ENCODE results near the gene DEFB124.
"Not testable (repeated sequence)": the region's sequence is repeated elsewhere in the genome, so short reads cannot be mapped to it uniquely, and the experiment has no call there.

DEFB124 gene, protein sequence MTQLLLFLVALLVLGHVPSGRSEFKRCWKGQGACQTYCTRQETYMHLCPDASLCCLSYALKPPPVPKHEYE

DNA sequence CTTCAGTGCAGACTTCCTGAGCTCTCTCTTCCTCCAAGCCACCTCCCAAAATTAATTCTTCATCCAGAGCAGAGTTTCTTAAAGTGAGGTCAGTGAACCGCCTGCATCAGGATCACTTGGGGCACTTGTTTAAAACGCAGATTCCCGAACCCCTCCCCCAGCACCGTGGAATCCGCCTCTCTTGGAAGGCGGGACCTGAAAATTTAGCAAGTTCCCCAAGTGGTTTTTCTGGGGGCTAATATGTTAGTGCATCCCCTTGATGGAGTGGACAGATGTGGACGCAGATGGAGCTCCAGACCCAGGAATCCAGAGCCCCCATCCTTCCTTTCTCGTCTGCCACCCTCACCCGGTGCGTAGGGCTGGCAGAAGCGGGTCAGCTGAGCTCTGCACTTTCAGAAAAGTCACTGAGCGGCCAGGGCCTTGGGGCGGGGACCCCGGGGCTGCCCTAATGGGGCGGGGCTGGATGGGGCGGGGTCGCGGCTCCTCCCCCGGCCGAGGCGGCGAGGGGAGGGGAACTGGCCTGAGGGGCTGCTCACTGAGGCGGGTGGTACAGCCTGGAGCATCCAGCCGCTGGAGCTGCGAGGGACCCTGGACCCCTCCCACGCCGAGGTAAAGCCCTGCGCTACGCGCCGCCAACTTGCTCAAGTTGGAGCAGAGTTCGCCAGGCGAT, at the start of gene DEFB124, which contains the start of gene REM1:
Gene DEFB124 (minus strand): TSS at position 370 of the 670 bp plus-strand sequence. CDS start 2,114 bp downstream, outside the sequence.
Gene REM1 (plus strand): TSS at position 531 of the 670 bp plus-strand sequence. CDS start 1,158 bp downstream, outside the sequence.
- no peak for DNase-seq

GRCh38 chr20:31523361-31524283, 48.7 kb upstream of the DEFB124 start:
- no peak for DNase-seq

GRCh38 chr20:31522731-31523130, 47.8 kb upstream of the DEFB124 start:
- DNase-seq, result no peak

- DNase-seq, result not testable (repeated sequence)
Observed at GRCh38 chr20:31521267-31521666, 46.3 kb upstream of the DEFB124 start.

- no peak for DNase-seq
Observed at GRCh38 chr20:31517373-31517772, 42.4 kb upstream of the DEFB124 start.

- no peak for DNase-seq
Observed at GRCh38 chr20:31516651-31517050, 41.7 kb upstream of the DEFB124 start.

DNA sequence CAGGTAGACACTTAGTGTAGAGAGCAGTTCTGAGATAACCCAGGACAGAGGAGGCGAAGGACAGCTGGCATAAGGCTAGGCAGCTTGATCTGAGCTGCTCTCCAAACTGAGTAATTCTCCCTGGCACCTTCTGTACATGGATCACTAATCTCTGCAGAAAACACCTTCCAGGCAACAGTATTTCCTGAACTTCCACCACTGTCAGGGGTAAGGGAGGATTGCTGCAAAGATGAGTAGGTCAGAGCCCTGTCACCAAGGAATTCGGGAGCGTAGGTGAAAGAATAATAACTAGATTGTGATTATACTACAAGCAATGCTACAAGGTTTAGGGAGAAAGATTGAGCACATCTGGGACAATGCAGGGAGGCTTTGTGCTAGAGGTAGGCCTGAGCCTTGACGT, 41.2 kb upstream of the DEFB124 start:
- no peak for DNase-seq

- no peak for DNase-seq
Observed at GRCh38 chr20:31515775-31516107, 40.8 kb upstream of the DEFB124 start.

DNA sequence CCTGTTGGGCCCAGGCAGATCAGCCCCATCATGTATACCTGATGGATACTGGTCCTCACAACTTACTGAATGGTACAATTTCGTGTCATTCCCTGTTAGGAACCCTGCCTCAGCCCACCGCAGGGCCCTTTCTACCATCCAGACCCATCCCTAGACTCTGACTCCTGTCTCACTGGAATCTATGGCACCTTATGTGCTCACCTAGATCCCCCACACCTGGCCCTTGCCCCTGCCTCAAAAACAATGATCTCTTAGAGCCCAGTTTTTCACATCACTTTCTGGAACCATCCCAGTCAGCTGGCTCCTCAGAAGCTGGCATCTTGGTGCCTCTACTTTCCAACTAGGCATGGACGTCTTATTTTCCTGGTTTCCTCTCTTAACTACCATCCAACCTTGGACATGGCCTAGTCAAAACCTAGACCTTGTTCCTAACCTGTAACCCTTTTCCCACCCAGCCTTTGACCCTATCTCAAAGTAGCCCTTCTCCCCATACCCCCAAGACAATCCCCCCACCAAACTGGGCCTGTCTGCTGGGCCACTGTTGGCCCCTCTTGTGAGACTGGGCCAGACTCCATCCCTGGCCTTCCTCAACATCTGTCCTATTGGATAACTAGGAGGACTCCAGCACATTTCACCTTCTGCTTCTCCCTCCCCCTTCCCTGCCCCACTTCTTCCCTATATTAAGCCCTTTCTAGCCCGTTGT, 40.3 kb upstream of the DEFB124 start:
- DNase-seq, result no peak

- peak; percentile 87 for DNase-seq
Observed at GRCh38 chr20:31514154-31515071, 39.5 kb upstream of the DEFB124 start, which contains the start of gene HM13. HM13 (plus strand) TSS chr20:31514442; CDS start chr20:31514552, 110 bp downstream.

GRCh38 chr20:31508517-31509244, 33.8 kb upstream of the DEFB124 start:
- DNase-seq, result no peak

DNA sequence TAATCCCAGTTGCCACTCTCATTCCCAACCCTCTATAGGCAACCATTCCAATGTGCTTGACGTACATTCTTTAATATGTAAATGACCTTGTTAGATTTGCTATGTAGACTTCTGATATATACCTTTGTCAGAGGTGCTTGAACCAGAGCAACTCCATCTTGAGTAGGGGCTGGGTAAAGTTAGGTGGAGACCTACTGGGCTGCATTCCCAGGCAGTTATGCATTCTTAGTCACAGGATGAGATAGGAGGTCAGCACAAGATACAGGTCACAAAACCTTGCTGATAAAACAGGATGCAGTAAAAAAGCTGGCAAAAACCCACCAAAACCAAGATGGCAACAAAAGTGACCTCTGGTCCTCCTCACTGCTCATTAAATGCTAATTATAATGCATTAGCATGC, 31.0 kb upstream of the DEFB124 start:
- no peak for DNase-seq

- DNase-seq, result peak; percentile 77 to 79
Observed at GRCh38 chr20:31502884-31503673, 28.2 kb upstream of the DEFB124 start.

DNA sequence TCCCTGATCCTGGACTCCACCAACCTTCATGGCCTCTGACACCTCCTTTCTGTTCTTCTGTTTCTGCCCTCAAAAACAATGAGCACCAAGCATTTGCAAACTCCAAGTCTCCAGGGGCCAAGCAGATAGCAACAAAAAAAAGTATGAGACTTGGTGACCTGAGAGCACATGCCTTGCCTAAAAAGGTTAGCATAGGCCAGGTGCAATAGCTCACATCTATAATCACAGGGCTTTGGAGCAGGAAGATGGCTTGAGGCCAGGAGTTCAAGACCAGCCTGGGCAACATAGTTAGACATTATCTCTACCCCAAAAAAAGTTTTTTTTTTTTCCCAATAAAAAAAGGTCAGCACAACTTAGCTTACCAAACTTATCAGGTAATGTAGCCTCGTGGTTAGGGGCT, 25.6 kb upstream of the DEFB124 start:
- no peak for DNase-seq

GRCh38 chr20:31497838-31498540, 23.1 kb upstream of the DEFB124 start:
- no peak for DNase-seq

DNA sequence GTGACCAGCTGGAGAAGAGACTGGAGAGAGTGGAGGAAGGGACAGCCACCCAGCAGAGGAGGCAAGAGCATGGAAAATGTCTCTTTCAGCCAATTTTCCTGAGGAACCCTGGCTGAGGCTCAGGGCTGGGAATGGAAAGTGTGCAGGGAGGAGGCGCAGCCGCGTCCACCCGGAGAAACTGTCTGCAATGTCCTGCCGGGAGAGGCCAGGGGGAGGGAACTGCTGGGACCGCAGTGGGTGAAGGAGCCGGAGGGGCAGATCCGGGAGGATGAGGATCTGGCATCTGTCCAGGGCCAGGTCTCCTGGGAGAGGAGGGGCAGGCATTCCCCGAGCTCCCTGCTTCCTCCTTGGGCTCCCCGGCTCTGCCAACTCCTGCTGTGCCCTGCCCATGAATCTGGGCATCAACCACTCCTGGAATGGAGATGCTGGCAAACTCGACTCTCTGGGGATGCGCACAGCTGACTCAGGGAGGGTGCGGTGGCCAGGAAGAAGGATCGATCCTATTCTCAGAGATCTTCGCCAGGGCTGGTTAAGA, 21.9 kb upstream of the DEFB124 start:
- no peak for DNase-seq

GRCh38 chr20:31494131-31494530, 19.2 kb upstream of the DEFB124 start:
- DNase-seq, result no peak

GRCh38 chr20:31490752-31491151, 15.8 kb upstream of the DEFB124 start:
- DNase-seq, result no peak

- no peak for DNase-seq
Observed at GRCh38 chr20:31489152-31489551, 14.2 kb upstream of the DEFB124 start.
